Right atrium auricular region (tissue), 2 donors: ENCODE data around the gene METTL25B. TPM values are rescaled to one million over a fixed set of nuclear protein-coding genes. Genes with fewer than 3 reads are reported as not detected.

ENCODE experiments used
- DNase-seq: peaks from one replicate; pipeline ENCODE4 v3.0.0-alpha.2; 2019; ENCODE audit warnings: low spot score
- H3K27ac ChIP-seq, 2 donors: fragments of 200-600 bp; sonication (generic); 1 replicate in 1 of 2; 2 replicates in 1 of 2; pipeline ENCODE4 v1.5.1; 2016 to 2019
- H3K27me3 ChIP-seq, 2 donors: fragments of 200-600 bp; sonication (generic); one replicate each; pipeline versions ENCODE4 v1.5.1 to v1.6.0; 2017 to 2019
- H3K36me3 ChIP-seq: fragments of 200-600 bp; sonication (generic); one replicate; pipeline ENCODE4 v1.5.1; 2016
- H3K4me1 ChIP-seq, 2 donors: fragments of 200-600 bp; sonication (generic); one replicate each; pipeline versions ENCODE4 v1.5.1 to v1.6.0; 2017 to 2019
- H3K4me3 ChIP-seq, 2 donors: fragments of 200-600 bp; sonication (generic); 1 replicate in 1 of 2; 2 replicates in 1 of 2; pipeline ENCODE4 v1.5.1; 2017 to 2019; ENCODE audit warnings: mild to moderate bottlenecking in 1 of 2, moderate library complexity in 1 of 2
- H3K9me3 ChIP-seq, 2 donors: fragments of 200-600 bp; sonication (generic); one replicate each; pipeline ENCODE4 v1.5.1; 2019
- CTCF ChIP-seq, 2 donors: fragments of 200-600 bp; sonication (generic); IDR thresholded peaks; one replicate each; pipeline ENCODE4 v1.5.1; 2019; ENCODE audit warnings: antibody characterized with exemption in 2 of 2
- total RNA-seq, 2 donors: library from RNA; depleted of rRNA; stranded (reverse); fragments of >200 nt; gene quantifications; one replicate each; pipeline ENCODE4 v1.1.0, GENCODE V29; 2016

METTL25B gene
- total RNA-seq, 2 donors from 2014 or later = 7.4 to 15.6 TPM

DNA sequence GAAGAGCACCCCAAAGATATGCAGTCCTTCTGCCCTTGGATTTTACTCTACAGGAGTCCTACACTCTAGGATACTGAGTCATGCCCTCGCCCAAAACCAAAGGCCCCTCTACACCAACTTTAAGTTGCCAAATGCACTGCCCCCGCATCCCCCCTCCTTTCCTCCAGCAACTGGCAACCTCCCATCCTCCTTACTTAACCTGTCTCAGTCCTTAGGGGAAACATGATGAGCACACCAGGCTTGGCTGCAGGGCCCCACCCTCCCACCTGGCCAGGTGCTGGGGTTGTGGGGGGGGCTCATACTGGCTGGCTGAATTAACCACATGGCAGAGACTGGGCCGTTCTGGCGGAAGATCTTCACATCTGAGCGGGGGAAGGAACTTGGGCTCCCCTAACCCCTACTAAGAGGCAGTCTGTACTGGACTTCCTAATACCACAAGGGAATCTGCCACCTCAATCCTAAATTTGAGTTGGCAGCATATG, 22.0 kb downstream of the METTL25B start:
- DNase-seq = no peak
- Histone ChIP-seq H3K36me3 (no peaks in the 10 kb centered on the region), H3K9me3 (no peaks in the 10 kb centered on the region), H3K4me3 (peak overlapping the region; percentile 94 to 95), H3K27ac (peak overlapping the region; percentile 96), H3K27me3 (no peaks in the 10 kb centered on the region), H3K4me1 (peaks cover 0 to 62% of the 10 kb centered on the region in 2 donors)
- TF ChIP-seq CTCF (IDR thresholded peaks at IDR 0.05) = no peak

GRCh38 chr1:156750711-156751450, 22.6 kb downstream of the METTL25B start:
- Histone ChIP-seq H3K27ac (peak overlapping the region; percentile 96), H3K27me3 (no peaks in the 10 kb centered on the region), H3K4me3 (peak overlapping the region; percentile 94 to 95), H3K36me3 (no peaks in the 10 kb centered on the region), H3K9me3 (no peaks in the 10 kb centered on the region), H3K4me1 (peaks cover 0 to 56% of the 10 kb centered on the region in 2 donors)
- no peak for TF ChIP-seq CTCF (IDR thresholded peaks at IDR 0.05)
- DNase-seq = no peak

DNA sequence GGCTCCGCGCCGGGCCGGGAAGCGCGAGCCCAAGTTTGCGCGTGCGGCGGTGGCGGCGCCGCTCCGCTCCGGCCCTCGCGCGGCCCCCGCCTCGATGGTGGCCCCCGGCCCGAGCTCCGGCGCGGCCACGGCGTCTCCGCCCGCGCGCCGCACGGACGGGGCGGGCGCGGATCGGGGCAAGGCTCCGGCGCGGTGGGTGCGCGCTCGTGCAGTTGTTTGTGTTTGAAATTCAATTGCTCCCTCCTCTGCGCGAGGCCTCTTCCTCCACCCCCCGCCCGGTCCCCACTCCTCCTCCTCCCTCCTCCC, 23.1 kb downstream of the METTL25B start, which contains the start of gene HDGF:
TSS of gene HDGF (minus strand) at position 225 of the 306 bp plus-strand sequence. CDS start 246 bp downstream, outside the sequence.
- Histone ChIP-seq H3K9me3 (no peaks in the 10 kb centered on the region), H3K27me3 (no peaks in the 10 kb centered on the region), H3K4me1 (peaks cover 0 to 51% of the 10 kb centered on the region in 2 donors), H3K36me3 (no peaks in the 10 kb centered on the region), H3K4me3 (peak within 1 kb of the TSS; percentile 94 to 95), H3K27ac (peak within 1 kb of the TSS; percentile 96)
- TF ChIP-seq CTCF (IDR thresholded peaks at IDR 0.05) = no peak
- DNase-seq = no peak

- H3K4me3 ChIP-seq = peak overlapping the region; percentile 94 to 95
- no peaks in the 10 kb centered on the region for H3K27me3 ChIP-seq
- peak overlapping the region; percentile 96 for H3K27ac ChIP-seq
- H3K36me3 ChIP-seq = no peaks in the 10 kb centered on the region
- DNase-seq = peak; percentile 97
- no peak for TF ChIP-seq CTCF (IDR thresholded peaks at IDR 0.05)
- peaks cover 0 to 45% of the 10 kb centered on the region in 2 donors for H3K4me1 ChIP-seq
- no peaks in the 10 kb centered on the region for H3K9me3 ChIP-seq
Observed at GRCh38 chr1:156751757-156752481, 23.6 kb downstream of the METTL25B start.

DNA sequence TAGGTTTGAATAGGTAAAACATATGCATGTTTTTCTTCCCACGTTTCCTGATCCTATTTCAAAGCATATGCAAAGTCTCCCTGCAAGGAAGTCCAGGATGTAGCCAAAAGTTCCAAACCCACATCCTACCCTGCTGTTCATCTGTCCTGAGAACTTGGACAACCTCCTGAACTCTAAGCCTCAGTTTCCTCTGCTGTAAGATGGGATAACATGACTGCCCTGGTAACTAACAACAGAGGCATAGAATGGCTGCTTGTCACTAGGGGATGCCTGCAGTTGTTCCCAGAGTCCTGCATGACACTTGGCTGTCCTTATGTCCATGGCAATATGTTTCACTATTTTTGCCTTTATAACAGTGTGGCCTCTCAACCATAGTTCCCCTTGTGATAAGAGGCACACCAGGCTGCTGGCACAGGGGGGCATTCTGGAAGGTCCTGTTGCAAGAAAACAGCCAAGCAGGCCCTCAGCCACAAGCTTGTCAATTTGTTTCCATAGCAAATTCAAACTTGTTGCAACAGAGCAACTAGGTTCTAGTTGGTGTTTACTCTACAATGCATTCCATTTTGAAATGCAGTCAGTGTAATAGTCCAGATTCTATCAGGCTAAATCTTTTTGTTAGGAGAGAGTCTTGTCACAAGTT, 24.7 kb downstream of the METTL25B start:
- no peaks in the 10 kb centered on the region for H3K36me3 ChIP-seq
- DNase-seq = no peak
- TF ChIP-seq CTCF (IDR thresholded peaks at IDR 0.05) = no peak
- no peaks in the 10 kb centered on the region for H3K9me3 ChIP-seq
- peaks cover 0 to 37% of the 10 kb centered on the region in 2 donors for H3K4me1 ChIP-seq
- H3K4me3 ChIP-seq = peak overlapping the region in 1 of 2 donors; percentile 95
- peak overlapping the region in 1 of 2 donors; percentile 96 for H3K27ac ChIP-seq
- H3K27me3 ChIP-seq = no peaks in the 10 kb centered on the region
